Activated T-helper 9 cell treated with anti-CD3 and anti-CD28 coated beads, Interleukin-2, amount 50 U/mL, for 16 hours (primary cell): ENCODE measurements around the gene WFDC11.
"Not testable (repeated sequence)": the region's sequence is repeated elsewhere in the genome, so short reads cannot be mapped to it uniquely, and the experiment has no call there.

Source experiments
- DNase-seq: peaks from one replicate; pipeline ENCODE4 v3.0.0-alpha.2; 2020; ENCODE audit warnings: low read depth

The WFDC11 gene

DNA sequence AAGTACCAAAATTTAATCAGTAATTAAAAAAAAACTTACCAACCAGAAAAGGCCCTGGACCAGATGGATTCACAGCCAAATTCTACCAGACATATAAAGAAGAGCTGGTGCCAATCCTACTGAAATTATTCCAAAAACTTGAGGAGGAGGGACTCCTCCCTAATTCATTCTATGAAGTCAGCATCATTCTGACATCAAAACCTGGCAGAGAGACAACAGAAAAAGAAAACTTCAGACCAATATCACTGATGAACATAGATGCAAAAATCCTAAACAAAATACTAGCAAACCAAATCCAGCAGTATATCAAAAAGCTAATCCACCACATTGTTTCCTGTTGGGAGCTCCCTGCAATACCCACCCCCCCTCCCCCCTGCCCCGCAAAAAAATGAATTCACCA is at the start of gene WFDC11:
TSS of gene WFDC11 (minus strand) at position 101 of the 400 bp plus-strand sequence. CDS start 19,639 bp downstream, outside the sequence.
- DNase-seq = no peak

- not testable (repeated sequence) for DNase-seq
Measured at GRCh38 chr20:45716141-45716688, 46.2 kb upstream of the WFDC11 start.

DNA sequence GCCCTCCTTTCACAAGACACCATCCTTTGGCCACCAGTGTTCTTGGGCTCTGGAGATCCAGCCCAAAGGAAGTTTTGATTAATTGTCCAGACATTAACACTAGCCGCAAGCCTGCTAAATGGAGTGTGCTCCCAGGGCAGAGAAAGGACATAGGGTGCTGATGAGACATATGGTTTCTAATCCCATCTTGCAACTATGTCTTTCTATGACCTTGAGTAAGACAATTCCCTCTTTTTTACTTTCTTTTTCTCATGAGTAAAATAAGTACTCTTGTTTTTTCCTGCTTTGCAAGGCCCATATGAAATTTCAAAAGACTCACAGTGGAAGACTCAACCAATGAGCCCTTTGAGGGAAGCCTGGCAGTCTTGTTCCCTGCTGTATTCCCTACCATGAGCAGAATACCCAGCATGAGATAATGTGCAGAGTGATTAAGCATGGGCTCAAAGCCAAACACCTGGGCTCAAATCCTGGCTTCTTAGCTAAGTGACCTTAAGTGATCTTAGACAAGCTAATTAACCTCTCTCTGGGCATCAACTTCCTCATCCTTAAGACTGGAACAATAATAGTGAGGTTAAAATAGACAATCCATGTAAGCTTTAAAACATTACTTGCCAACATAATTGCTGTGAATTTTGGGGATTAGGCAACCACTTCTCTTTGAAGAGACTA is 35.1 kb upstream of the WFDC11 start, which contains the start of gene WFDC10B:
TSS of gene WFDC10B (minus strand) at position 51 of the 669 bp plus-strand sequence. CDS start 19,027 bp downstream, outside the sequence.
- DNase-seq = no peak

DNA sequence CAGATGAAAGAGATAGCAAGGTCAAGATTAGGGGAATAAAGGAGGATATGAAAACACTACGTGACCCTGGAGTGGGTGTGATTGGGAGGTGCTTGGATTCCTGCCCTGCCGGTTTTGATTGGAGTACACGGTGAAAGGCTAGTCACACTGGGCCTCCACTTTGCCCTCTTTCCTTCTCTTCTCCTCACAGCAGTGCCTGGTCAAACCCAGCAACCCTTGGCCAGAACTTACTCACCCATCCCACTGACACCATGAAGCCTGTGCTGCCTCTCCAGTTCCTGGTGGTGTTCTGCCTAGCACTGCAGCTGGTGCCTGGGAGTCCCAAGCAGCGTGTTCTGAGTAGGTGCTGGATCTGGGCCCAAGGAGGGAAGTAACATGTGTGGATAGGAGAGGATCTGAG is 31.8 kb upstream of the WFDC11 start, which contains the start of gene WFDC13:
TSS of gene WFDC13 (plus strand) at position 166 of the 400 bp plus-strand sequence. CDS start at position 252, 86 bp downstream.
- no peak for DNase-seq

- DNase-seq = no peak
Measured at GRCh38 chr20:45701104-45701503, 31.1 kb upstream of the WFDC11 start.

GRCh38 chr20:45695496-45695895 is 25.5 kb upstream of the WFDC11 start:
- DNase-seq = no peak

- not testable (repeated sequence) for DNase-seq
Measured at GRCh38 chr20:45693346-45693745, 23.3 kb upstream of the WFDC11 start.

DNA sequence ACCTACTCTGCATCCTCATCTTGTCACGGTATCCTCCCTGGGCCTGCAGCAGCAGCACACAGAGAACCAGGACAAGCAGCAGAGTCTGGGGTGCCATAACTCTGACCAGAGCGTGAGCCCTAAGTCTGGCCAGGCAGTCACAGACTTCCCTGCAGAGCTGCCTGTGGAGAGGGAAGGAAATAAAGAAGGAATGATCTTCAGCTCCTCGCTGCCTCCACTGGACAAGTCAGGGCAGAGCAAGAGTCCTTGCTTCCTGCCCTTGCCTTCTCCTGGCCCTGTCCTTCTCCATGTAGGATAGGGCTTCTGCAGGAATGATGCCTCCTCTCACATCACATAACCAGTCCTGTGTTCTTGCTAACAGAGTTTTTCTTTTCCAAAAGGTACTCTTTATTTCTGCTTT is 15.9 kb upstream of the WFDC11 start:
- no peak for DNase-seq

GRCh38 chr20:45679650-45680049 is 9.6 kb upstream of the WFDC11 start:
- DNase-seq = no peak

- no peak for DNase-seq
Measured at GRCh38 chr20:45672765-45673164, 2.7 kb upstream of the WFDC11 start.

DNA sequence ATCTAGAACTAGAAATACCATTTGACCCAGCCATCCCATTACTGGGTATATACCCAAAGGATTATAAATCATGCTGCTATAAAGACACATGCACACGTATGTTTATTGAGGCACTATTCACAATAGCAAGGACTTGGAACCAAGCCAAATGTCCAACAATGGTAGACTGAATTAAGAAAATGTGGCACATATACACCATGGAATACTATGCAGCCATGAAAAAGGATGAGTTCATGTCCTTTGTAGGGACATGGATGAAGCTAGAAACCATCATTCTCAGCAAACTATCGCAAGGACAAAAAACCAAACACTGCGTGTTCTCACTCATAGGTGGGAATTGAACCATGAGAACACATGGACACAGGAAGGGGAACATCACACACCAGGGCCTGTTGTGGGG is 13.0 kb downstream of the WFDC11 start:
- not testable (repeated sequence) for DNase-seq

DNA sequence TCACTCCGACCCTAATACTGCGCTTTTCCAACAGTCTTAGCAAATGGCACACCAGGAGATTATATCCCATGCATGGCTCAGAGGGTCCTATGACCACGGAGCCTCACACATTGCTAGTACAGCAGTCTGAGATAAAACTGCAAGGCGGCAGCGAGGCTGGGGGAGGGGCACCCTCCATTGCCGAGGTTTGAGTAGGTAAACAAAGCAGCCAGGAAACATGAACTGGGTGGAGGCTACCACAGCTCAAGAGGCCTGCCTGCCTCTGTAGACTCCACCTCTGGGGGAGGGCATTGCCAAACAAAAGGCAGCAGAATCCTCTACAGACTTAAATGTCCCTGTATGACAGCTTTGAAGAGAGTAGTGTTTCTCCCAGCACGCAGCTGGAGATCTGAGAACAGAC is 18.3 kb downstream of the WFDC11 start:
- DNase-seq = not testable (repeated sequence)

- DNase-seq = no peak
Measured at GRCh38 chr20:45649312-45649863, 20.7 kb downstream of the WFDC11 start.

DNA sequence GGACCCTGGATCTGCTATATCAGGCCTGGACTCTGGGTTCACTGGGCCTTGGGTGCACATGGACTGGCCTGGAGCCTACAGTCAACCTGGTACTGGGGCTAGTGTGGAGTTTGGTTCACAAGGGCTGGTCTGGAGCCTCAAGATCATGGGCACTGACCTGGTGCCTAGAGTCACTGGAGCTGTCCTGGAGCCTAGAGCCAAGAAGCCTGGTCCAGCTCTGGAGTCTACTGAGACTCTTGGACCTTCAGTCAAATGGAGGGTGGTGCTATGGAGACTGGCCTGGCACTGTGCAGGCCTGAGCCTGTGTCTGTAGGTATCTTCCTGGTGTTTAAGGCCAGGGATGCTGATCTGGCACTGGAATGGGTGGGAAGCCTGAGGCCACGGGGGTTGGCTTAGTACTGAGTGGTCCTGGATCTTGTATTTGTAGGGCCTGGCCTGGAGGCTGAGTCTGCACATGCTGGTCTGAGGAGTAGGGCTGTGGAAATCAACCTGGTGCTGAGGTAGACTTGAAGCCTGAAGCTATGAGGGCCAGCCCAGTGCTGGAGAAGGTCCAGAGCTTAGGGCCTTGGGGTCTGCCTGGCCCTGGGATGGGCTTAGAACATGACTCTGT is 22.5 kb downstream of the WFDC11 start:
- DNase-seq = no peak

DNA sequence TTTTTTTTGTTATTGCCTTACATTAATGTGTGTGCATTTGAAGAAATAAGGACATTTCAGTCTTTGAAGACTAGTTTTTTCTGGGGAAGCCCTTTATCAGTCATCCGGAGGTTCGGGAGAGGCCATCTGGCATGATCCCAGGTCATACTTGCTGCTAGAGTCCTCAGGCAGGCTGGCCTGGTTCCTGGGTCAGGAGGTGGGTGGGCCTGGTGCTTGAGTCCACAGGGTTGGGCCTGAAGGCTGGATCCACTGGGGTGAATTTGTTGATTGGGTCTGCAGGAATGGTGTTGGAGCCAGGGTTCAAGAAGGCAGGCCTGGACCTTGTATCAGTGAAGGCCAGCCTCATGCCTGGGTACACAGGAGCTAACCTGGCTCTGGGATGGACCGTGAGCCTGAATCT is 23.2 kb downstream of the WFDC11 start:
- DNase-seq = no peak

DNA sequence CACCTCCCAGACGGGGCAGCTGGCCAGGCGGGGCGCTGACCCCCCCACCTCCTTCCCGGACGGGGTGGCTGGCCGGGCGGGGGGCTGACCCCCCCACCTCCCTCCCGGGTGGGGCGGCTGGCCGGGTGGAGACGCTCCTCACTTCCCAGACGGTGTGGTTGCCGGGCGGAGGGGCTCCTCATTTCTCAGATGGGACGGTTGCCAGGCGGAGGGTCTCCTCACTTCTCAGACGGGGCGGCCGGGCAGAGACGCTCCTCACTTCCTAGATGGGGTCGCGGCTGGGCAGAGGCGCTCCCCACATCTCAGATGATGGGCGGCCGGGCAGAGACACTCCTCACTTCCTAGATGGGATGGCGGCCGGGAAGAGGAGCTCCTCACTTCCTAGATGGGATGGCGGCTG is 24.2 kb downstream of the WFDC11 start:
- DNase-seq = not testable (repeated sequence)

GRCh38 chr20:45641076-45641475 is 29.0 kb downstream of the WFDC11 start:
- DNase-seq = not testable (repeated sequence)

DNA sequence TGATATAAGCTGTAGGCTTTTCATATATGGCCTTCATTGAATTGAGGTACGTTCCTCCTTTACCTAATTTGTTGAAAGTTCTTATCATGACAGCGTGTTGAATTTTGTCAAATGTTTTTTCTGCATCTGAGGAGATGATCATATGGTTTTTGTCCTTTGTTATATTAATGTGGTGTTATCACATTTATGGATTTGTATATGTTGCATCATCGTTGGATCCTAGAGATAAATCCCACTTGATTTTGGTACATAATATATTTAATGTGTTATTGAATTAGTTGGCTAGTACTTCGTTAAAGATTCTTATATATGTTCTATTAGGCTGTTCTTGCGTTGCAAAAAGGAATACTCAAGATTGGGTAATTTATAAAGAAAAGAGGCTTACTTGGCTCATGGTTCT is 30.4 kb downstream of the WFDC11 start:
- no peak for DNase-seq

DNA sequence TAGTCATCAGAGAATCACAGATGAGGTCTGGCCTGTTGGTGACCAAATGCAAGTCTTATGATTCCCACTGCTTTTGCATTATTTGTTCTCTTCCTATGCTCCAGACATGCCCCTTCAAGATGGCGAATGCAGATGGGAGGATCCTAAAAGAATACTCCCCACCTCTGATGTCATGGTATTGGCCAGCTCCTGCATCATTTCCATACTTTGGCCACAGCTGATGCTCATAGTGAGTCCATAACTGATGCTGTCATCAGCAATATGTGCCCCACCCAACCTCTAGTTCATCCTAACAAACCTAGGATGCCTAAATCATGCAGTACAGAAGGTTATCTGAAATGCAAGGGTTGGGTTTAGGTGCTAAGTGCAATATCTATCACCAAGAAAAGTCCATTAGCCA is 33.5 kb downstream of the WFDC11 start:
- DNase-seq = no peak

DNA sequence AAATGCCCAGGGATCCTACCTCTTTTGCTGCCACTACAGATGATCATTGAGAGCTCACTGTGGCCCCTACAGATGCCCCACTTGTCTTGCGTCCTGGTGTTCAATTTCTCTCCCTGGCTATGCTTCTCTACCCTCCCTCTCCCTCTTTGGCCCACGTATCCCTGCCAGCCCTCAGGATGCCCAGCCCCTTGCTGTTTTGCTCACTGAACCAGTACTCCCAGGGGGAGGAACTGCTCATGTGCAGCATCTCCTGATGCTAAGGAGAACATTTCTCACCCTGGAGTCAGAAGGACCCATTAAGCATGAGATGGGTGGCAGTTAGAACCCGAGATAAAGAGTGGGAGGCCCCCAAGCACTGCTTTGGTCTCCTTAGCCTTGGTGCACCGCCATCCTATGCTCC is 38.9 kb downstream of the WFDC11 start, which contains the start of gene WFDC9:
TSS of gene WFDC9 (minus strand) at position 101 of the 400 bp plus-strand sequence. CDS start 21,103 bp downstream, outside the sequence.
- no peak for DNase-seq

DNA sequence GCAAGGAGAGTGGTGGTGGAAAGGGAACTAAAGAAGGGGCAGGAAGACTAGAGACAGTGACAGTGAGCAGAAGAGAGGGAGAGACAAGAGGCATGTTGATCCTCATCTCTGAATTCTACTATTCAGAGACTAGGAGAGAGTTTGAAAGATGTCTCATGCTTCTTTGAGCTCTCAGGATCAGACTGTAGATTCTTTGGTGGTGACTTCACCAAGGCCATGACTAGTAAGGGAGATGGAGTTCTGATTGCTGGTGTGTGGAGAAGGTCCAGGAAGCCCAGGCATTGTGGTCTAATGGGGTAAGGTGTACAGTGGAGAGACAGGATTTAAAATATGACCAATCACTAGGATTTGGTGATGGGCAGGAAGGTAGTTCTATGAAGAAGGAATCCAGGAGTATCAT is 39.7 kb downstream of the WFDC11 start:
- DNase-seq = no peak

- no peak for DNase-seq
Measured at GRCh38 chr20:45629496-45630100, 40.4 kb downstream of the WFDC11 start, which contains the start of gene WFDC10A. Gene WFDC10A, plus strand, starts transcription at chr20:45629739. Its CDS starts 75 bp downstream, at chr20:45629814.
